NCI-H460 (cell line): ENCODE data around the gene RPE. TPM values are rescaled to one million over a fixed set of nuclear protein-coding genes. Genes with fewer than 3 reads are reported as not detected.

ENCODE experiments used
- DNase-seq: peaks from one replicate; pipeline ENCODE4 v3.0.0-alpha.2; 2016; ENCODE audit warnings: low read depth; ENCODE audit errors: extremely low read depth
- total RNA-seq: library from RNA; depleted of rRNA; stranded (reverse); fragments of >200 nt; shearing (Covaris generic); gene quantifications from 2 replicates; pipeline ENCODE4 v1.2.3, GENCODE V29; 2014

Gene RPE
- total RNA-seq, 1 experiment from 2014 or later: 87.3 TPM

DNA sequence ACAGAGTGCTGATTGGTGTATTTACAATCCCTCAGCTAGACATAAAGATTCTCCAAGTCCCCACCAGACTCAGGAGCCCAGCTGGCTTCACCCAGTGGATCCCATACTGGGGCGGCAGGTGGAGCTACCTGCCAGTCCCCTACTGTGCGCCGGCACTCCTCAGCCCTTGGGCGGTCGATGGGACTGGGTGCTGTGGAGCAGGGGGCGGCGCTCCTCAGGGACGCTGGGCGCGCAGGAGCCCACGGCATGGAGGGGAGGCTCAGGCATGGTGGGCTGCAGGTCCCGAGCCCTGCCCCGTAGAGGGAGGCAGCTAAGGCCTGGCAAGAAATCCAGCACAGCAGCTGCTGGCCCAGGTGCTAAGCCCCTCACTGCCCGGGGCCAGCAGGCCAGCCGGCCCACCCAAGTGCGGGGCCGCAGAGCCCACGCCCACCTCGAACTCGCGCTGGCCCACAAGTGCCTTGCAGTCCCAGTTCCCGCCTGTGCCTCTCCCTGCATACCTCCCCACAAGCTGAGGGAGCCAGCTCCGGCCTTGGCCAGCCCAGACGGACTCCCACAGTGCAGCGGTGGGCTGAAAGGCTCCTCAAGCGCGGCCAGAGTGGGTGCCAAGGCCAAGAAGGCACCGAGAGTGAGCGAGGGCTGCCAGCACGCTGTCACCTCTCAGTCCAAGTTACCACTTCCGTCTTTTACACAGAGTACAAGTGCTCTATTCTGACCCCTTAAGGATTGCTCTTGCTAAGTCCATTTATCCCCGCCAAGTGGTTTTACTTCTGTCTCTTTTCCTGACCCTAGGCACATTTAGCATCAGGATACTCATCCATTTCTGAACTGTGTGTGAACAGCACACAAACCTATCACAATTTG, 1.7 kb upstream of the RPE start:
- DNase-seq: no peak

GRCh38 chr2:210003359-210003758, 921 bp downstream of the RPE start:
- no peak for DNase-seq

DNA sequence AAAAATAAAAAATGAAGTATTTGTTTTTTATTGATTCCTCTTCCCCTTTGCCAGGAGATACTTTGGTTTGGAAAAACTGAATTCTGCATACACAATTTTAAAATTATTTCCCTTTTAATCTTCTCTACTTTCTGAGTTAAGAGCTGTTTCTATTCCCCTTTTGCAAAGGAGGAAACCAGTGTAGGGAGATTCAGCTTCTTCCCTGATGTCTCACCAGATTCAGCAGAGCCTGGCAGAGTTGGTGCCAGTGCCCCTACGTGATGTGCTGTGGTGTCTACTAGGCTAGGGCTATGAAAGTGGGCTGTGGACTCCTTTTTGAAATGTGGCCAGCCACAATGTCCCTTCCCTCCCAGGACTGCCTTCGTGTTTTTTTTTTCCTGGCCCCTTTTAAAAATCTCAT, 2.4 kb downstream of the RPE start:
- no peak for DNase-seq

DNA sequence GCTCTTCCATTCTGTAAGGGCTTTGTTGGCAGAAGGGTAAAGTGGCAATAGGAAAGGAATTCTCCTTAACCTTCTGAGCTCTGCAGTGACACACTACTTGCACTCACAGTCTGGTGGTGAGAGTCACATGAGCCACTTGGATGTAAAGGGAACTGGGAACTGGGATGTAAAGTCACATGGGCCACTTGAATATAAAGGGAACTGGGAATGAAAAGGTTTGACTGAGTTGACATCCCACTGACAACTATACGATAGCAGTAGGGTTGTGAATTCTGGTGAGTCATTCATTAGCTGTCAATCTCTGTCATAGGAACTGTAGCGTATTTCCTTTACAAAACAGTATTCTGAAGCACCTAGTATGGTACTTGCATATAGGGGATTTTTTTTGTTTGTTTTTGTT, 5.5 kb downstream of the RPE start:
- DNase-seq: no peak

DNA sequence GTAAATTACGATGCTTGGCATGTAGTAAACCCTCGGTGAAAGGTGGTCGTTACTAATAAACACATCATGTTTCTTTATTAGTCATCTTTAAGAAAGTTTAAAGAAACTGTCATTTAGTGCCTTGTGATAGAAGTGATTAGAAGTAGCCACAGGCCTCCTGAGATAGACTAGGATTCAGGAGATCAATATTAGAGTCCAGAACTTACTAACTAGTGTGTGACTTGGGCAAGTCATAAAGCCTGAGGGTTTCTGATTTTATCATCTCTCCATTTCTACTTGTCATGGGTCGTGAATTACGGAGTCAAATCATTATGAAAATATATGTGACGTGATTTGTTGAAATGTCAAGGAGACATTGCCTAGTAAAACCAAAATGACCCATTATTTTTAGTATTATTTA, 6.7 kb downstream of the RPE start:
- DNase-seq: no peak

- DNase-seq: no peak
Measured at GRCh38 chr2:210009896-210010295, 7.5 kb downstream of the RPE start.

- no peak for DNase-seq
Measured at GRCh38 chr2:210020138-210020537, 17.7 kb downstream of the RPE start.

DNA sequence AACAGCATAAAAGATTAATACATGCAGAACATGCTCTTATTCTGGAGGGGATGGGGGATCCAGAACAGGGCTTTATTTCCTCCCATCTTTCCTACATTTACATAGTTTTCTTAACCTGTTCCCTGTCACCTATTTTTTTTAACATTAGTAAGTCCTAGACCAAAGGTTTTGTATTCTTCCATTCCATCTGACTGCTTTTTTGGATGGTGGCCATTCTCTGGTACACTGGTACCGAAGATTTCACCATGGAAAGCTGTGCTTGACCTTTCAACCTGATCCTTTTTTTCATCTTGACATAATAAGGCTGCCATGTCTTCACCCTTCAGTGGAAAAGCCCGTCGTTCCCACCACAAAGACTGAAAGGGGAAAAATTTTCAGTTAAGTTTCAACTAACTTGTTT, 20.4 kb downstream of the RPE start:
- no peak for DNase-seq

DNA sequence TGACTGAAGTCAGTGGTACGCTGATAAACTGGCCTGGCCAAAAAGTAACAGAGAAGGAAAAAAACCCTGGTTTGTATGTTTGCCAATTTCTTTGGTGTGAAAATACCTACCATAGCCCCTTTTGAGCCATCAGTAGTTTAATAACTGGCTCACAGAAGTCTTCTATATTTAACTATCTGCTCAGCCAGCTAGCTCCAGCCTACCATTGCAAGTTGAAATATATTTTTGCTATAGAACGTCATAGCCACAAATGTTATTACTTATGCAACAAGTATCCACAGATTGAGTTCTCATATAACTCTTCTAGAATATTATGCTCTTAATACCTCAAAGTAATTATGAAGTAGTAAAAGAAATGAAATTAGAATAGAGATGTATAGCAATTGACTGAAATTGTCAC, 25.2 kb downstream of the RPE start:
- DNase-seq: no peak

- DNase-seq: no peak
Measured at GRCh38 chr2:210028178-210028577, 25.7 kb downstream of the RPE start.

- no peak for DNase-seq
Measured at GRCh38 chr2:210034087-210034683, 31.7 kb downstream of the RPE start.

DNA sequence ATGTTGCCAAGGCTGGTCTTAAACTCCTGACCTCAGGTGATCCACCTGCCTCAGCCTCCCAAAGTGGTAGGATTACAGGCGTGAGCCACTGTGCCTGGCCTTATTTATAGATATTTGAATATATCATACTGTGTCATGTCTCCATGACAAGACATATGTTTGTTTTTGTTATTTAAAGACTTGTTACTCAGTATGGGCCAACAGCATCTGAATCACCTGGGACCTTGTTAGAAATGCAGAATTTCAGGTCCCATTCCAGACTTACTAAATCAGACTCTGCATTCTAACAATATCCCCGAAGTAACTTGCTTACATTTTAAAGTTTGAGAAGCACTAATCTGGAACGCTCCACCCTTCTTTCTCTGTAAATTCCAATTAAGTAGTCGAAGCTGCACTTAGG, 33.2 kb downstream of the RPE start:
- DNase-seq: no peak

DNA sequence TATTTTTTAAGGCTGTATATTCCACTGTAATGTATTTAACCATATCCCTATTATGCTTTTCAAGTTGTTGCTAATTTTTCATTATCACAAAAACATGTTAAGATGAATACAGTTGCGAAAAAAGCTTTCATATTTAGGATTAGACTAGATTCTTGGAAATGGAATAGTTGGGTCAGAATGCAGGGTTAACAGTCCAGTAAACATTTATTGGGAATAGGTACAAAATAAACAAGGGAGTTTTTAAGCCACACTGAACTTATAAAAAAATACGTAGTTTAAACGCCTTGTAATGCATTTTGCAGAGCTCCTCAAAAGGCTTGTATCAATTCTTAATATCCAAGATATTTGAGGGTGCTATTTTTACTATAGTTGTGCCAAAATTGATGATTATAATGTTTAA, 35.6 kb downstream of the RPE start:
- no peak for DNase-seq

- DNase-seq: no peak
Measured at GRCh38 chr2:210046851-210047500, 44.5 kb downstream of the RPE start.

DNA sequence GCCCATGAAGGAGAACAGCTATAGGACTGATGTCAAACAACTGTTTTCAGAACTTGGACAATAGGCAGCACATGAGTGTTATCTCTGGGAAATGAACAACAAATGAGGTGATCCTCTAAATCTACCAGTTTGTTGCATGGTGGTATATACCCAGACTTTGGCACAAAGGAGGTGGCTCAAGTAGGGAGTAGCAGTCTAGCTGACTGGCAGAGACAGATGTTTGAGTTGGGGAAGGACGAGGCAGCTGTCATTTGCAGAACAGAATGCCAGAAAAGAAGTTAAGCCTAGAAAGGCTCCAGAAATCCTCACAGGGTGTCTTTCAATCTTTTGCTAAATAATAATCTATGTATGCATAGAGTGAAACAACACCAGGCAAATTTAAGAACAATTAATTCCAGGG, 47.4 kb downstream of the RPE start:
- no peak for DNase-seq

GRCh38 chr2:210050885-210051284, 48.4 kb downstream of the RPE start:
- DNase-seq: no peak

GRCh38 chr2:210054696-210055095, 52.3 kb downstream of the RPE start:
- no peak for DNase-seq

- no peak for DNase-seq
Measured at GRCh38 chr2:210055825-210056224, 53.4 kb downstream of the RPE start.

GRCh38 chr2:210063306-210063705, 60.9 kb downstream of the RPE start:
- no peak for DNase-seq
